ENCODE measurements around the gene DISC1.

The DISC1 gene

DNA sequence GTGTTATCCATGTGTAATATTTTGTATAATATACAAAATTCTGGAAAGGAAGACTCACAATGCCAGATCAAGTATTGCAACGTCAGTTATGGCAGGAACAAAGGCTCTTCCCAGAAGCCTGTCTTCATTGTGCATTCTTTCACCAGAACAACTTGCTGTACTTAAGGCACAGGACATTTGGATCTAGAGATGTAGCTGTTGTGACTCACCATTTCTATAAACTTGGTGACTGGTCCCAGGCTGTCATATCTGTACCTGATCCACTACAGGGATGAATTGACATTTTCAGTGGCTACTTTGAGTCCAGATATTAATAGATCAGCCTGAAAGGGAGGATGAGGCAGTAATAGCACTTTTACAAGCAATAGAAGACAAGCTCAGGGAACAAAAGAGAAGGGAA, 299.8 kb downstream of the DISC1 start:
- no peak overlapping the region for H3K4me3 ChIP-seq (replicated peaks; ENCODE audit: insufficient read depth, low read length)

DNA sequence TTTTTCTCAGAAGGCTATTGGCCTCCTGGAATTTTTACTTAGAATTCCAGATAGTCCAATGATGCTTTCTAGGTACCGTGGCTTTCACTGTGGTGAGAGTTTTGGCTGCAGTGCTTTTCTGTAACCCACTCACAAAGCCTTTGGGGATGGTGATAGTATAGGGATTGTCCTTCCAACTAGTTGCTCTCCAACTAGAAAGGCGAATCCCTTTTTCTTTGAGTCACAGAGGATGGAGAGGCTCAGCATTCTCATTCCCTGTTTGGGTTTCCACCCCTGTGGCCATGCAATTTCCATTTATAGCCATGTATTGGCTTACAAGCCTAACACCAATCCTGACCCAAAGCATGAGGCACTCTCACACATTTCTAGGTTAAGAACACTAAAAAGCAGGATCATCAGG, 300.3 kb downstream of the DISC1 start:
- no peak overlapping the region for H3K4me3 ChIP-seq (replicated peaks; ENCODE audit: insufficient read depth, low read length)
- H3K27me3 ChIP-seq (ENCODE audit: insufficient read depth, poor library complexity, severe bottlenecking), result no peaks in the 10 kb centered on the region
- no peak for DNase-seq (ENCODE audit: low read depth in 1 of 2, low spot score in 1 of 2)
- TF ChIP-seq POLR2AphosphoS5 (IDR thresholded peaks at IDR 0.05; ENCODE audit: low read depth) (no peak), CTCF (IDR thresholded peaks at IDR 0.05; ENCODE audit: insufficient read depth, low read length) (no peak), REST (IDR thresholded peaks at IDR 0.05; ENCODE audit: insufficient replicate concordance, low read depth) (no peak), GABPA (IDR thresholded peaks at IDR 0.05; ENCODE audit: low read depth) (no peak), SPI1 (IDR thresholded peaks at IDR 0.05; ENCODE audit: borderline replicate concordance, low read depth) (no peak)
- H3K27ac ChIP-seq (replicated peaks), result no peak overlapping the region

More for the DNA sequence above, 299.8 kb downstream of the DISC1 start:
- TF ChIP-seq POLR2AphosphoS5 (IDR thresholded peaks at IDR 0.05; ENCODE audit: low read depth), result no peak
- no peak for DNase-seq (ENCODE audit: low read depth in 1 of 2, low spot score in 1 of 2)
- Histone ChIP-seq H3K27me3 (ENCODE audit: insufficient read depth, poor library complexity, severe bottlenecking) (no peaks in the 10 kb centered on the region), H3K27ac (replicated peaks) (no peak overlapping the region)

GRCh38 chr1:231927431-231927830, 300.8 kb downstream of the DISC1 start:
- Histone ChIP-seq H3K27ac (replicated peaks) (no peak overlapping the region), H3K4me3 (replicated peaks; ENCODE audit: insufficient read depth, low read length) (no peak overlapping the region), H3K27me3 (ENCODE audit: insufficient read depth, poor library complexity, severe bottlenecking) (no peaks in the 10 kb centered on the region)
- no peak for DNase-seq (ENCODE audit: low read depth in 1 of 2, low spot score in 1 of 2)
- no peak for TF ChIP-seq REST (IDR thresholded peaks at IDR 0.05; ENCODE audit: insufficient replicate concordance, low read depth)
- no peak for TF ChIP-seq POLR2AphosphoS5 (IDR thresholded peaks at IDR 0.05; ENCODE audit: low read depth)

- no peak for DNase-seq (ENCODE audit: low read depth in 1 of 2, low spot score in 1 of 2)
- no peak for TF ChIP-seq SPI1 (IDR thresholded peaks at IDR 0.05; ENCODE audit: borderline replicate concordance, low read depth)
- TF ChIP-seq POLR2AphosphoS5 (IDR thresholded peaks at IDR 0.05; ENCODE audit: low read depth), result no peak
- no peak for TF ChIP-seq GABPA (IDR thresholded peaks at IDR 0.05; ENCODE audit: low read depth)
- TF ChIP-seq CTCF (IDR thresholded peaks at IDR 0.05; ENCODE audit: insufficient read depth, low read length), result no peak
- no peak for TF ChIP-seq REST (IDR thresholded peaks at IDR 0.05; ENCODE audit: insufficient replicate concordance, low read depth)
- H3K4me3 ChIP-seq (replicated peaks; ENCODE audit: insufficient read depth, low read length), result no peak overlapping the region
- H3K27me3 ChIP-seq (ENCODE audit: insufficient read depth, poor library complexity, severe bottlenecking), result no peaks in the 10 kb centered on the region
- no peak overlapping the region for H3K27ac ChIP-seq (replicated peaks)
These were observed 302.7 kb downstream of the DISC1 start for GRCh38 chr1:231929311-231929710.

Data from HL-60 (cell line).